ENCODE measurements around the gene MAML3.
A peak's percentile ranks its signal among the peaks of the same experiment; 100 is the strongest.

Gene MAML3

DNA sequence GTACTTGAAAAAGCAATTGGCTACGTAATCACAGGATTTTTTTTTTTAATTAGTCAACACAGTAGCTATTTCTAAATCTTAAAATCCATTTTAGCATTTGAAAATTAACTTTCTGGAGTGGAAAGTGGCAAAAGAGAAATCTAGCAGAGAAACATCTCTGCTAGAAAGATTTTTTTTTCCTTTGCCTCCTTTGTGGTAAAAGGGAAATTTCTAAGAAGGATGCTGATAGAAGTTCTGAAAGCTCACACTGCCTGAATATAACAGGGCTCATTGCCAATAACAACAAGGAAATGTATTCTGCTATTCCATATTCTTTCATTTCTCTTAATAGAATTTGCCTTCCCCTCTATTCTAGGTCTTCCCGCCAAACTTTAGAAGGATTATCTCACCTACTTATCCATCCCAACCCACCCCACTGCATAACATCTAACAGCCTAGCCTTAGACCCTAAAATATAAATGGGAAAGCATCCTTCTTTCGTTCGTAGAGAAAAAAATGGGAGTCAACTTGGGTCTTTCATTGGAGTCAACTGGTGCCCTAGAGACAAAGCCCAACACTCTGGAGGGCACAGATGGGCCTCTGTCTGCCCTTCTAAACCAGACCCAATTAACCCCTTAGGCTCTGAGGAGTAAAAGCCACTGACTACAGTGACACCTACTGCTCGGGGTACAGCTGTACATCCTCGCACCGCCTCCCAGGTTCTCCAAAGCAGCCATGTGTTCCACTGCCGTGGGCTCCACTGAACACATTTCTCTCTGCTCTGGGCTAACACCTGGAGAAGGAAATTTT lies 103.9 kb downstream of the MAML3 start:
- H3K9me3 Mint-ChIP-seq = no peaks in the 10 kb centered on the region
- peaks cover 20% of the 10 kb centered on the region for H3K4me1 Mint-ChIP-seq (ENCODE audit: low read depth)
- H3K27ac Mint-ChIP-seq = no peak overlapping the region
- H3K36me3 Mint-ChIP-seq (ENCODE audit: low read depth) = no peaks in the 10 kb centered on the region
- peaks cover 74% of the 10 kb centered on the region for H3K27me3 Mint-ChIP-seq (ENCODE audit: low read depth)
- no peak overlapping the region for H3K4me3 Mint-ChIP-seq

DNA sequence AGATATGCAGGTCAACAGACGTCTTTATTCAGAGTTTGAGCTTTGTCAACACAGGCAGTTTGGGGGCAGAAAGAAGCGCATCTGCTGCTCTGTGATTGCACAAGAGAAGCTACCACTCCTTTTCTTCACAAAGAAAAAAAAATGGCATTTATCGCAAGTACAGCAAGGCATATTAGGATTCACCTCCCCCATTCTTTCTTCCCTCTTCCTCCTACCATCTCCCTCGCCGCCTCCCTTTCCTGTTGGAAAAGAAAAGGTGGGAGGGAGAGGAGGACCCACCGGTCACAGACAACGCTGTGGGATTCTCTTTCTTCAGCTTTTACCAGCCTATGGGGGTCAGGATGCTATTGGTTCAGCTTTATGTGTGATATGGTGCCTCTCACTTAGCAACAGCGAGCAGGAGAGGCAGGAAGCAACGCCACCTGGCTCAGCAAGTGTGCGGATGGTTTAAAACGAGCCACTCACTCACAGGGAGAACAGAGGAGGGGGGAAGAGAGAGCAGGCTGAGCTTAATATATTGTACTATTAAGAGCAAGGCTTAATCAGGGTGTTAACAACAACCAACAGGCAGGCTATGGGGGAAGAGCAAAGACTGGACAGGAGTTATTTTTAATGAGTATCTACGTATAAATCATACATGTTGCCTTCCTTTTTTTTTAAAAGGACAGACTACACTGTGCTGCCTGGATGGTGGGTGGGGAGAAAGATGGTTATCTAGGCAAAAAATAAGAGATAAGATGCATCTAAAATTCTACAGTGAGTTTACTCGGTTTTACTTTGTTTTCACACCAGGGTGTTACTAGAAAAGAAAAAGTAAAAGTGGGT lies 104.7 kb downstream of the MAML3 start:
- H3K27me3 Mint-ChIP-seq (ENCODE audit: low read depth) = peaks cover 74% of the 10 kb centered on the region
- H3K4me3 Mint-ChIP-seq = peak overlapping the region; percentile 78
- H3K4me1 Mint-ChIP-seq (ENCODE audit: low read depth) = peaks cover 17% of the 10 kb centered on the region
- H3K27ac Mint-ChIP-seq = peak overlapping the region; percentile 29
- no peaks in the 10 kb centered on the region for H3K9me3 Mint-ChIP-seq
- no peaks in the 10 kb centered on the region for H3K36me3 Mint-ChIP-seq (ENCODE audit: low read depth)

- Mint-ChIP-seq H3K9me3 (no peaks in the 10 kb centered on the region), H3K4me1 (ENCODE audit: low read depth) (peaks cover 15% of the 10 kb centered on the region), H3K4me3 (peak overlapping the region; percentile 78), H3K36me3 (ENCODE audit: low read depth) (no peaks in the 10 kb centered on the region), H3K27me3 (ENCODE audit: low read depth) (peaks cover 75% of the 10 kb centered on the region), H3K27ac (no peak overlapping the region)
Observed at GRCh38 chr4:140048419-140048995, 105.5 kb downstream of the MAML3 start.

GRCh38 chr4:140047786-140048185 lies 106.2 kb downstream of the MAML3 start:
- Mint-ChIP-seq H3K4me3 (no peak overlapping the region), H3K9me3 (no peaks in the 10 kb centered on the region), H3K36me3 (ENCODE audit: low read depth) (no peaks in the 10 kb centered on the region), H3K27me3 (ENCODE audit: low read depth) (peaks cover 71% of the 10 kb centered on the region), H3K4me1 (ENCODE audit: low read depth) (peaks cover 15% of the 10 kb centered on the region), H3K27ac (no peak overlapping the region)

- Mint-ChIP-seq H3K4me1 (ENCODE audit: low read depth) (peaks cover 15% of the 10 kb centered on the region), H3K27ac (no peak overlapping the region), H3K9me3 (no peaks in the 10 kb centered on the region), H3K36me3 (ENCODE audit: low read depth) (no peaks in the 10 kb centered on the region), H3K4me3 (no peak overlapping the region), H3K27me3 (ENCODE audit: low read depth) (peaks cover 68% of the 10 kb centered on the region)
Observed at GRCh38 chr4:140047017-140047640, 106.9 kb downstream of the MAML3 start.

DNA sequence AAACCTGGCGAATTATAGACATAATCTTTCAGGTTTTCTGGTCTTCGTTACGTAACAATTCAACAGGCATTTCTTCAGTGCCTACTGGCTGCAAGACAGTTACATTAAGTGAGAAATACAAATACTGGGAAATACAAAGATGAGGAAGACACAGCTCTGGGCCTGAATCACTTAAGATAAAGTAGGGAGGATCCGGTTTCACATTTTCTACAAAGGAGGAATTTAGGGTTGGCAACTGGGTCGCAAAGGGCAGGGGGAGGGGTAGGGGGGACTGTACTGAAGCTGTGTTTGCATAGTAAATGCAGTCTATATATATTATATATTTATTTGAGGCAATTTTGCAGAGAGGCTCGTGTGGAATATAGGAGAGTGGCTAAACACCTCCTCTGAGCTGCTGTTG lies 107.4 kb downstream of the MAML3 start:
- Mint-ChIP-seq H3K36me3 (ENCODE audit: low read depth) (no peaks in the 10 kb centered on the region), H3K4me3 (no peak overlapping the region), H3K27me3 (ENCODE audit: low read depth) (peaks cover 64% of the 10 kb centered on the region), H3K4me1 (ENCODE audit: low read depth) (peaks cover 14% of the 10 kb centered on the region), H3K9me3 (no peaks in the 10 kb centered on the region), H3K27ac (no peak overlapping the region)

DNA sequence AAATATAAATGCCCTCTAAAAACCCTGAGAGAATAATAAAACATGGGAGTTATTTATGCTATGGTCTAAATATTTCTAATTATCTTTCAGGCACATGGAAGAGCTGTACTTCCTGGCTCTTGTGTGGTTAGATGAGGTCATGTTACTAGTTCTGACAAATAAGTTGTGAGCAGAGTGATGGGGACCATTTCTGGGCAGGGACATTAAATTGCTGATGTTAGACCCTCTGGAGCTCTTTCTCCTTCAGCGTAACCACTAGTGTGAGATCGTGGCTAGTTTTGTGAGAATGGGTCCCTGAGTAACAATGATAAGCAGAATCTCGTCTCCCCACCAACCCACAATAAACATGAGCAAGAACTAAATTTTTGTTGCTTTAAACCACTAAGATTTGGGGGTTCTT lies 108.0 kb downstream of the MAML3 start:
- H3K27ac Mint-ChIP-seq = no peak overlapping the region

GRCh38 chr4:140044337-140044902 lies 109.6 kb downstream of the MAML3 start:
- H3K4me3 Mint-ChIP-seq = no peak overlapping the region
- no peaks in the 10 kb centered on the region for H3K36me3 Mint-ChIP-seq (ENCODE audit: low read depth)
- H3K9me3 Mint-ChIP-seq = no peaks in the 10 kb centered on the region
- H3K27ac Mint-ChIP-seq = no peak overlapping the region
- H3K27me3 Mint-ChIP-seq (ENCODE audit: low read depth) = peaks cover 65% of the 10 kb centered on the region
- H3K4me1 Mint-ChIP-seq (ENCODE audit: low read depth) = peaks cover 10% of the 10 kb centered on the region

More for the DNA sequence above, 108.0 kb downstream of the MAML3 start:
- Mint-ChIP-seq H3K36me3 (ENCODE audit: low read depth) (no peaks in the 10 kb centered on the region), H3K4me1 (ENCODE audit: low read depth) (peaks cover 14% of the 10 kb centered on the region), H3K9me3 (no peaks in the 10 kb centered on the region), H3K4me3 (no peak overlapping the region), H3K27me3 (ENCODE audit: low read depth) (peaks cover 66% of the 10 kb centered on the region)

DNA sequence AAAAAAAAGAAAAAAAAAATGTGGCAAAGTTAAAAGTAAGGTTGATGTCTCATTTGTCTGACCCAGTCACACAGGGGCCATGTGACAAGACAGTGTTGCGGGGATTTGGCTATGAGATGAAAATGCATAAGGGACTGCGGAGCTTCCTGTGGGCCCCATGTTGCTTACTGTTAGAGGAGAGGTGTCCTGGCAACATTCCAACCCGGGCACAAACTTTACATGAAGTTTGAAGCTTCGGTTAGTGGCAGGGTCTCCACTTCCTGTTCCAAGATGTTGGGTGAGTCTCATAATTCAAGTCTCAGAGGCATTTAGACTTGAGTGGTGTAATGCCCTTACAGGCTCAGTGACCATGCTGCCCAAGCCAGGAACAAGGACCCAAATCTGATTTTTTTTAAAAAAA lies 111.3 kb downstream of the MAML3 start:
- Mint-ChIP-seq H3K9me3 (no peaks in the 10 kb centered on the region), H3K27ac (no peak overlapping the region), H3K36me3 (ENCODE audit: low read depth) (no peaks in the 10 kb centered on the region), H3K27me3 (ENCODE audit: low read depth) (peaks cover 47% of the 10 kb centered on the region), H3K4me1 (ENCODE audit: low read depth) (no peaks in the 10 kb centered on the region), H3K4me3 (no peak overlapping the region)

DNA sequence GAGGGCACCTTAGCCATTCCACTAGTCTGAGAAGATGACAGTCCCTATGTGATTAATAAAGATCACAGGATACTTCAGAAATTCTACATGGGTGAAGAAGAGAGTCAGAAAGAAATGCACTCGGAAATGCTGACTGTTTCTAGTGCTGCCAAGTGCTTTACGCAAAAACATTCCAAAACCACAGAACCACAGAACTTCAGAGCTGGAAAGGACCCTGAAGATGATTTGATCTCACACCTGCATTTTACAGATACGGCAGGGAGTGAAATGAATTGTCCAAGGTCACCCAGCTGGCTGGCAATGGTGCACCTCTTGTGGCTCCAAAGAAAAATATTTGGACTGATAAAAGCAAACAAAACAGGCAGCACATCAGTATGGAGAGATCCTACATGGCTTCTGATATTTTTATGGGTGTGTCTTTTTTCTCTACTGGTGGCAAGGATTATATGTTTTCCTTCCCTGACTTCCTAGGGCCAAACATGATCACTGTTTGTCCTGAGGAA lies 115.9 kb downstream of the MAML3 start:
- Mint-ChIP-seq H3K4me1 (ENCODE audit: low read depth) (no peaks in the 10 kb centered on the region), H3K27me3 (ENCODE audit: low read depth) (peaks cover 23% of the 10 kb centered on the region), H3K9me3 (no peaks in the 10 kb centered on the region), H3K4me3 (no peak overlapping the region), H3K36me3 (ENCODE audit: low read depth) (no peaks in the 10 kb centered on the region), H3K27ac (no peak overlapping the region)

- H3K27me3 Mint-ChIP-seq (ENCODE audit: low read depth) = peaks cover 25% of the 10 kb centered on the region
- H3K9me3 Mint-ChIP-seq = no peaks in the 10 kb centered on the region
- no peak overlapping the region for H3K4me3 Mint-ChIP-seq
- H3K36me3 Mint-ChIP-seq (ENCODE audit: low read depth) = no peaks in the 10 kb centered on the region
- H3K4me1 Mint-ChIP-seq (ENCODE audit: low read depth) = no peaks in the 10 kb centered on the region
- H3K27ac Mint-ChIP-seq = no peak overlapping the region
Observed at GRCh38 chr4:140037353-140038030, 116.5 kb downstream of the MAML3 start.

- no peak overlapping the region for H3K4me3 Mint-ChIP-seq
- no peaks in the 10 kb centered on the region for H3K4me1 Mint-ChIP-seq (ENCODE audit: low read depth)
- peaks cover 52% of the 10 kb centered on the region for H3K27me3 Mint-ChIP-seq (ENCODE audit: low read depth)
- H3K27ac Mint-ChIP-seq = no peak overlapping the region
- no peaks in the 10 kb centered on the region for H3K9me3 Mint-ChIP-seq
- H3K36me3 Mint-ChIP-seq (ENCODE audit: low read depth) = no peaks in the 10 kb centered on the region
Observed at GRCh38 chr4:140031706-140032105, 122.3 kb downstream of the MAML3 start.

DNA sequence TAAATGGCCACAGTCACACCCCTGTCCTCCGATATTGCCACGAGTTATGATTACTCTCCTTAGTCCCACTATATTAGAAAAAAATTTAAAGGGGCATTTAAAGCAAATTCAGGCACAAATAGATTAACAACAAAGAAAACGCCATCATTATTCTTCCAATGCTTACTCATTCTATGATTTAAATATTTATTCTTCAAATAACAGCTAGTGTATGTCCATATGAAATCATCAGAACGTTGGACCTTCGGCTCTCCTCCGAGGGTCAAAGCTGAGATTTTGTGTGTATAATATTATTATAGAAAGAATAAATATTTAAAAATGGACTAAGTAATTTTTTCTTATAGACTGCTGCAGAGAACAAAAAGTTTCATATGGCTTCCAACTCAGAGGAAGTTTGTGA lies 122.9 kb downstream of the MAML3 start:
- no peaks in the 10 kb centered on the region for H3K36me3 Mint-ChIP-seq (ENCODE audit: low read depth)
- no peak overlapping the region for H3K4me3 Mint-ChIP-seq
- no peaks in the 10 kb centered on the region for H3K4me1 Mint-ChIP-seq (ENCODE audit: low read depth)
- peaks cover 55% of the 10 kb centered on the region for H3K27me3 Mint-ChIP-seq (ENCODE audit: low read depth)
- H3K27ac Mint-ChIP-seq = no peak overlapping the region
- no peaks in the 10 kb centered on the region for H3K9me3 Mint-ChIP-seq
